ENCODE data around the gene TRIO.
"Not testable (repeated sequence)": the region's sequence is repeated elsewhere in the genome, so short reads cannot be mapped to it uniquely, and the experiment has no call there.

TRIO gene

GRCh38 chr5:14365831-14366430, 222.8 kb downstream of the TRIO start:
- DNase-seq, result no peak

DNA sequence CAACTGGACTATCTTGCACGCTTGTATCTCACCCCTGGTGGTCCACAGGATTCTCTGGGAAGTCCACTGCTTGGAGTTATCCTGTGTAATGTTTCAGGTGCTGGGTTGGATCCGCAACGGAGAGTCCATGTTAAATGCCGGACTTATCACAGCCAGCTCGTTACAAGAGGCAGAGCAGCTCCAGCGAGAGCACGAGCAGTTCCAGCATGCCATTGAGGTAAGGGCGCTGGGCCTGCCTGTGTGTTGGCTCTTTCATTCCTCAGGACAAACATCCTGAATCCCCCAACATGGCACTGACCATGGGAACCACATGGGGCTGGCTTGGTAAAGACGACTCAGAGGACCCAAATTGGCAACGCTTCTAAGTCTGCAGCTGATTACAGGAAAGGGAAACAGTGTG, 223.6 kb downstream of the TRIO start:
- no peak for DNase-seq

- no peak for DNase-seq
These were observed 224.2 kb downstream of the TRIO start for GRCh38 chr5:14367364-14367763.

DNA sequence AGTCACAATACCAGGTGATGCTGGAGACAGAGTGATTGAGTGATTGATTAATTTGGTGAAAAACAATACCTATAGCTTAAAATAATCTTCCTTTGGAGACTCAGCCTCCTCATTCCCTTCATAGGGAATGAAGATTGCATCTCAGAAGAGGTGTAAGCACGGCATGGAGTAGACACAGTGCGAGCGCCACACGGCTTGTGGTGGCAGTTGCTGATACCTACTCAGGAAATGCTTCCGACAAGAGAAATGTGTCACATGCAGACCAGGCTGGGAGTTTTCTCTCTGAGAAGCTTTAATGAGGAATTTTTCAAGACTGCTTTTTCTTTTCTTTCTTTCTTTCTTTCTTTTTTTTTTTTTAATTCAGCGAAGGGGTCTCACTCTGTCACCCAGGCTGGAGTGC, 226.6 kb downstream of the TRIO start:
- no peak for DNase-seq

- DNase-seq, result no peak
These were observed 227.2 kb downstream of the TRIO start for GRCh38 chr5:14370386-14370785.

DNA sequence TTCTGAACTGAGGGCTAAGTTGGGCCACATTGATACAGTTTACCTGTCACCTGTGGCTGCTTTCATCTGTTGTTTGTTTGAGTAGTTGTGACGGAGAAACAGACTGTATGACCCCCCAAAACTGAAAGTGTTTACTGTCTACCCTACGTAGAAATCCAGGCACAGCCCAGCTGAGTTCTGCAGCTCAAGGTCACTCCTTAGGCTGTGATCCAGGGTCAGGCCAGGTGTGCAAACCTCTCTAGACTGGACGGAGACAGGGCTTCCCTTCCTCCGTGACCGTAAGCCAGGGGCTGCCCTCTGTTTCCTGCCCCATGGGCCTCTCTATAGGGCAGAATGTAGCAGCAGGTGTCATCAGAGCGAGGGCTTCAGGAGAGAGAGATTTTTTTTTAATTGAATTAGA, 230.5 kb downstream of the TRIO start:
- no peak for DNase-seq

GRCh38 chr5:14374100-14374499, 231.0 kb downstream of the TRIO start:
- DNase-seq, result no peak

- no peak for DNase-seq
These were observed 233.6 kb downstream of the TRIO start for GRCh38 chr5:14376789-14377188.

DNA sequence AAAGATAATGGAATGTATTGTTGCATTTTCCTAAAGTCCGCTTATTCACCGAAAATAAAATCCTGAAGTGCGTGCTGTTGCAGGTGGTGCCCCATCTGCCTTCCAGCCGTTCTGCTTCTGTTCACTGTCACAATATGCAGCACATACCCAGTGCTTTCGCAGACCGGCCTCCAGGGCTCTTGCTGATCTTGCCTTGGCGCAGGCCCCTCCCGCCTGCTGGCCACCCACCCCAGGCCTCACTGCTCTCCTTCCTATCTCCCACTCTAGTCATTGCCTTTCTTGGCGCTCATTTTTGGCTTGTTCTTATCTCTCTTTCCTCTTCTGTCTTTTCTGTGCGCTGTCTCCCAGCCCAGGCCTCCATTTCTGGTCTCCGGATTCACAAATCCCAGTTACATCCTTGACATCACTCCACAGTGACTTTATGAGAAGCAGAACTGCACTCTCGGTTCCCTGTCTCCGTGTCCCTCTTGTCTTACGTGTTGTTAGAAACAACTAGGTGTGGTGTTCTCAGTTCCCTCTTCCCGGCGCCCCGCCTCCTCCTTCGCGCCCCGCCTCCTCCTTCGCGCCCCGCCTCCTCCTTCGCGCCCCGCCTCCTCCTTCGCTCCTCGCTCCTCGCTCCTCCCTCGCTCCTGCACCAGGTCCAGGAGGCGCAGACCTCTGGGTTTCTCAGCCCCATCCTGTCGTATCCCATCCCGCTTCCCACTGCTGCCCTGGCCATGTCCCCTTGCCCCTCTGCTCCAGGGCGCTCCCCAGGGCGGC, 236.8 kb downstream of the TRIO start:
- DNase-seq, result no peak

GRCh38 chr5:14380712-14381111, 237.6 kb downstream of the TRIO start:
- no peak for DNase-seq

DNA sequence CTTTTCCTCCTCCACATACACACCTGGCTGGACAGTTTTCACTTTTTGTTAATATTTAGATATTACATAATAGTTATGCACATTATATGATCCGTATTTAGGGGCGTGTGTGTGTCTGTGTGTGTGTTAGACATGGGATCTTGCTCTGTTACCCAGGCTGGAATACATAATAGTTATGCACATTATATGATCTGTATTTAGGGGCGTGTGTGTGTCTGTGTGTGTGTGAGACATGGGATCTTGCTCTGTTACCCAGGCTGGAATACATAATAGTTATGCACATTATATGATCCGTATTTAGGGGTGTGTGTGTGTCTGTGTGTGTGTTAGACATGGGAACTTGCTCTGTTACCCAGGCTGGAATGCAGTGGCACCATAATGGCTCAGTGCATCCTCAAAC, 239.5 kb downstream of the TRIO start:
- no peak for DNase-seq

DNA sequence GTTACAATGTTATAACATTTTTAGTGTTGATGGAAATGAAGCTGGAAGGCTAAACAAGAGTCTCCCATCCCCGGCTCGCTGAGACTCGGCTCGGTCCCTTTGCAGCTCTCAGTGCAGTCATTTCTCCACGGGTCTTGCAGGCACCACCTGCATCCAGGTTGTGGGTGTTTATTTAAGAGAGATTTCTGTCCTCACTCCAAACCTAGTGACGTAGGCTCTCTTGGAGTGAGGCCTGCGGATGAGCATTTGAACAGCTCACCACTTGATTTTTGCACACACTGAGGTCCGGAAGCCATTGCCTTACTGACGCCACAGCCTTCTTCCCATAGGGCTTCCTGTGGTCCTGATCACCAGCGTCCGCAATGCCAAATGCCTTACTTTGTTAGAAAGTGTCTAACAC, 240.8 kb downstream of the TRIO start:
- no peak for DNase-seq

DNA sequence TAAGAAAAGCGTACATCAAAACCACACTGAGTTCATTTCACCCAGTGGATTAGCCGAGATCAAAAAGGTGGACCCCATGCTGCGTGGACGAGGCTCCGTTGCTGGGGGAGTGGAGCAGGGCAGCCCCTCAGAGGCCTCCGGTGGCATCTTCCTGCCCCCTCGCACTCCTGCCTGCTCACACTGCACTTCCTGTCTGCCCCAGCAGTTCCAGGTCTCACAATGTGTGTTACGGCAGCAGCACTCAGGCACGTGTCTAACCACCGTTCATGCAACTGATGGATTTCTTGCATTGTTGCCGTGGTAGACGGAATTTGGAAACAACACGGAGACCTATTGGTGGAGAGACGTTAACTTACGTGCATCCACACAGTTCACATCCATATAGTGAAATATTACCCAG, 241.9 kb downstream of the TRIO start:
- DNase-seq, result no peak

- DNase-seq, result no peak
These were observed 243.9 kb downstream of the TRIO start for GRCh38 chr5:14386884-14387624.

GRCh38 chr5:14388741-14389140, 245.6 kb downstream of the TRIO start:
- DNase-seq, result no peak

GRCh38 chr5:14392552-14392951, 249.4 kb downstream of the TRIO start:
- not testable (repeated sequence) for DNase-seq

GRCh38 chr5:14394365-14394764, 251.2 kb downstream of the TRIO start:
- DNase-seq, result no peak

GRCh38 chr5:14395411-14395810, 252.3 kb downstream of the TRIO start:
- DNase-seq, result no peak

DNA sequence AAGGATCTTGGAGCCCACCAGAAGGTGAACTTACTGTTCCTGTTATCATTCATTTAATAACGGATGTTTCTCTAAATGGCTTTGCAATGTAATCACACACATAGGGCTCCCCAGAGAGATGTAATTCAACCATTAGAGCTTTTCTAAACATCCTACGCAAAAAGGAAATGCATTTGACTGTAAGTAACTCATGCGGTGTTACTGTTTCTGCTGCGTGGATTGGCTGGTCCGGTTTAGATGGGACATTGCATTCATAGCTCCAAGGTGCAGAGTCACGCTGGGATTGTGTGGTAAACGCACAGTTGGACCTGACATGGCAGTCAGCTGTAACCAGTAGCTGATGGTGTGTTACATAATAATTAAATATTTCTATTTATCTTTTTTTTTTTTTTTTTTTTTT, 252.9 kb downstream of the TRIO start:
- no peak for DNase-seq

DNA sequence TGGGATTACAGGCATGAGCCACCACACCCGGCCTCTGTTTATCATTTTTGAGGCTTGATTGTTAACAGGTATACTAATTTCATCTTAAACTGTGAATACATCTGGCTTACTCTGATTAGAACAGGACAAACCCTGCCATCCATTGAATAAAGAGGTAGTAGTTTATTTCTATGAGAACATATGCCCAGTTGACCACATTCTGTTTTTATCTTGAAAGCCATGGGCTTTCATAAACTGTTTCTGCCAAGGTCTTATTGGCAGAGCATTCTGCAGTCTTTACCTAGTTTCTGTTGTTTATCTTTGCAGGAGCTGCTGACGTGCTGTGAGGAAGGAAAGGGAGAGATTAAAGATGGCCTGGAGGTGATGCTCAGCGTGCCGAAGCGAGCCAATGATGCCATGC, 253.6 kb downstream of the TRIO start:
- no peak for DNase-seq

- no peak for DNase-seq
These were observed 254.6 kb downstream of the TRIO start for GRCh38 chr5:14397717-14398116.

- DNase-seq, result no peak
These were observed 256.0 kb downstream of the TRIO start for GRCh38 chr5:14399054-14399692.

DNA sequence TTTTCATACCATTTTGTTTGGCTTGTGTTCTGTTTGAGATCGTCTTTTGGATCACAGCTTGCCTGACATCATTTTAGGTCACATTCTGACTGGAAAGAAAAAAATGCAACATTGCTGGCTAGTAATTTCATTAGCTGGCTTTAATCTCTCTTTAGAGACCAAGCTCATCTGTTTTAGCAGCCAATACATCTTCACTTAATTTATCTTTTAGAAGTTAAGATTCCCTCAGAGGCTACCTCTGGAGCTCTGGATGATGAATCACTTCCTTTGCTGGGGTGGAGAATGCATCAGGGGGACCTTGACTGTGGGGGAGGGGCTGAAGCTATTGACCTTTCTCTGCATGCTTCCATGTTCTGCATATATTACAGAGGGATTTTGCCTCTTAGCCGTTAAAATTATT, 256.9 kb downstream of the TRIO start:
- no peak for DNase-seq

DNA sequence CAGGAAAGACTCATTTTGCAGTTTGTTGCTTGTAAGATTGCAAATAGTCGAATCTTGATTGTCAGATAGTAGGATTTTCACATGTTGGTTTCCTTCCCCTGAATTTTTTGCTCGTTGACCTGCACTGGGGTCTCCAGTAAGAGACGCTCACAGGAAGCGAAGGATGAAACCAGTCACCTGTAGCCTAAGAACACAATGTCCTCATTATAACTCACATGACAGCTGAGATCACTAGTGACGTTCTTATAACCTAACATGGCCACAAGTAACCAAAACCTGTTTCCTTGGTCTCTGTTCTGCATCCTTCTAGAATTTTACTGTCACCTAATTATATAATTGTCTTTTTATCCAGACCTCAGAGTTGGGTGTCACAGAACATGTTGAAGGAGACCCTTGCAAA, 257.5 kb downstream of the TRIO start:
- no peak for DNase-seq
